Osteoblast (primary cell): Measurements from ENCODE around the gene HSBP1L1. TPM values are rescaled to one million over a fixed set of nuclear protein-coding genes. Genes with fewer than 3 reads are reported as not detected.

Source experiments
- DNase-seq: peaks from one replicate; pipeline ENCODE4 v3.0.0; 2011; ENCODE audit warnings: low spot score, mixed read lengths; ENCODE audit not compliant: insufficient read length; ENCODE audit errors: missing footprints
- H2AFZ ChIP-seq: 2 replicates; pipeline ENCODE4 v1.6.0; 2011; ENCODE audit warnings: mild to moderate bottlenecking, low read length
- H3K27ac ChIP-seq: 2 replicates; pipeline ENCODE4 v1.5.1; 2011; ENCODE audit warnings: mild to moderate bottlenecking, low read depth, low read length, moderate library complexity
- H3K27me3 ChIP-seq: 2 replicates; pipeline ENCODE4 v1.6.0; 2012; ENCODE audit warnings: mild to moderate bottlenecking, control low read depth, inconsistent platforms, low read length, moderate library complexity; ENCODE audit not compliant: insufficient read depth
- H3K36me3 ChIP-seq: 2 replicates; pipeline ENCODE4 v1.5.1; 2011; ENCODE audit warnings: mild to moderate bottlenecking, low read length, control low read depth, moderate library complexity; ENCODE audit not compliant: insufficient read depth
- H3K4me1 ChIP-seq: 2 replicates; pipeline ENCODE4 v1.5.1; 2011; ENCODE audit warnings: mild to moderate bottlenecking, low read length, control low read depth, moderate library complexity; ENCODE audit not compliant: insufficient read depth
- H3K4me2 ChIP-seq: 2 replicates; pipeline ENCODE4 v1.6.0; 2011; ENCODE audit warnings: mild to moderate bottlenecking, low read length; ENCODE audit not compliant: insufficient read depth
- H3K4me3 ChIP-seq: fragments of 200-600 bp; sonication (generic); 3 replicates; pipeline ENCODE4 v1.5.1; 2012; ENCODE audit warnings: mild to moderate bottlenecking, low read length, inconsistent platforms; ENCODE audit not compliant: insufficient read depth
- H3K79me2 ChIP-seq: 2 replicates; pipeline ENCODE4 v1.6.0; 2012; ENCODE audit warnings: mild to moderate bottlenecking, low read length, control low read depth, inconsistent platforms; ENCODE audit not compliant: insufficient read depth
- H3K9me3 ChIP-seq: 2 replicates; pipeline ENCODE4 v1.5.1; 2011; ENCODE audit warnings: low read depth, low read length, control low read depth
- H4K20me1 ChIP-seq: 2 replicates; pipeline ENCODE4 v1.6.0; 2012; ENCODE audit warnings: mild to moderate bottlenecking, low read length, control low read depth; ENCODE audit not compliant: insufficient read depth
- total RNA-seq: library from RNA; depleted of rRNA; stranded (reverse); fragments of >200 nt; gene quantifications from 2 replicates; pipeline ENCODE4 v1.2.3, GENCODE V29; 2012
- TF ChIP-seq, protein P1 (sequence below): IDR thresholded peaks from 2 replicates; pipeline ENCODE4 v1.5.1; 2011; ENCODE audit warnings: mild to moderate bottlenecking, low read depth, low read length, moderate library complexity; ENCODE audit errors: extremely low read depth

Gene HSBP1L1
- total RNA-seq, 1 donor: 9.4 TPM

GRCh38 chr18:79919089-79919488 is 45.4 kb upstream of the HSBP1L1 start:
- no peaks in the 10 kb centered on the region for H3K4me1 ChIP-seq
- peak; percentile 32 for DNase-seq
- H3K27ac ChIP-seq: no peak overlapping the region
- peaks cover 4% of the 10 kb centered on the region for H3K36me3 ChIP-seq
- H4K20me1 ChIP-seq: peaks cover 10% of the 10 kb centered on the region
- no peaks in the 10 kb centered on the region for H3K27me3 ChIP-seq
- TF ChIP-seq, protein P1, sequence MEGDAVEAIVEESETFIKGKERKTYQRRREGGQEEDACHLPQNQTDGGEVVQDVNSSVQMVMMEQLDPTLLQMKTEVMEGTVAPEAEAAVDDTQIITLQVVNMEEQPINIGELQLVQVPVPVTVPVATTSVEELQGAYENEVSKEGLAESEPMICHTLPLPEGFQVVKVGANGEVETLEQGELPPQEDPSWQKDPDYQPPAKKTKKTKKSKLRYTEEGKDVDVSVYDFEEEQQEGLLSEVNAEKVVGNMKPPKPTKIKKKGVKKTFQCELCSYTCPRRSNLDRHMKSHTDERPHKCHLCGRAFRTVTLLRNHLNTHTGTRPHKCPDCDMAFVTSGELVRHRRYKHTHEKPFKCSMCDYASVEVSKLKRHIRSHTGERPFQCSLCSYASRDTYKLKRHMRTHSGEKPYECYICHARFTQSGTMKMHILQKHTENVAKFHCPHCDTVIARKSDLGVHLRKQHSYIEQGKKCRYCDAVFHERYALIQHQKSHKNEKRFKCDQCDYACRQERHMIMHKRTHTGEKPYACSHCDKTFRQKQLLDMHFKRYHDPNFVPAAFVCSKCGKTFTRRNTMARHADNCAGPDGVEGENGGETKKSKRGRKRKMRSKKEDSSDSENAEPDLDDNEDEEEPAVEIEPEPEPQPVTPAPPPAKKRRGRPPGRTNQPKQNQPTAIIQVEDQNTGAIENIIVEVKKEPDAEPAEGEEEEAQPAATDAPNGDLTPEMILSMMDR: no peak
- H2AFZ ChIP-seq: no peak overlapping the region
- peaks cover 12% of the 10 kb centered on the region for H3K79me2 ChIP-seq
- no peak overlapping the region for H3K4me3 ChIP-seq
- H3K4me2 ChIP-seq: no peak overlapping the region
- H3K9me3 ChIP-seq: no peaks in the 10 kb centered on the region

- H3K27ac ChIP-seq: no peak overlapping the region
- DNase-seq: peak; percentile 60
- no peak overlapping the region for H2AFZ ChIP-seq
- H3K9me3 ChIP-seq: no peaks in the 10 kb centered on the region
- H3K27me3 ChIP-seq: no peaks in the 10 kb centered on the region
- H4K20me1 ChIP-seq: peaks cover 9% of the 10 kb centered on the region
- TF ChIP-seq, protein P1: no peak
- no peak overlapping the region for H3K4me2 ChIP-seq
- peaks cover 7% of the 10 kb centered on the region for H3K36me3 ChIP-seq
- peaks cover 18% of the 10 kb centered on the region for H3K79me2 ChIP-seq
- no peaks in the 10 kb centered on the region for H3K4me1 ChIP-seq
- H3K4me3 ChIP-seq: no peak overlapping the region
Measured at GRCh38 chr18:79921984-79922965, 42.2 kb upstream of the HSBP1L1 start.

DNA sequence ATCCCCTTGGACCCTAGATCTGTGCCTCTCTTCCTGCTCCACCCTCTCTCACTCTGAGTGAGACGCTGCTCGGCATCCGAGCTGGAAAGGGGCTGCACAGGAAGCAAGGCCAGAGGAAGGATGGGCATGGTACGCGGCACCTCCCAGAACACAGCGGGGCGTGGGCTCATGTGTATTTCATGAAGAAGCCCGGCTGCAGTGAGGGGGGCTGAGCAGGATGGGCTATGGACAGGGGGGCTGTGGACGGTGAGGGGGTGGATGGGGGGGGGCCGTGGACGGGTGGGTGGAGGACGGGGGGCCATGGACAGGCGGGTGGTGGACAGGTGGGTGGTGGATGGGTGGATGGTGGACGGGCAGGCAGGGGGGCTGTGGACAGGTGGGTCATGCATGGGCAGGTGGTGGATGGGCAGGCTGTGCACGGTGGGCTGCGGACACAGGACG is 41.5 kb upstream of the HSBP1L1 start:
- Histone ChIP-seq H3K79me2 (peaks cover 23% of the 10 kb centered on the region), H3K36me3 (peaks cover 7% of the 10 kb centered on the region), H3K4me2 (no peak overlapping the region), H2AFZ (no peak overlapping the region), H3K4me1 (no peaks in the 10 kb centered on the region), H3K4me3 (no peak overlapping the region), H4K20me1 (peaks cover 9% of the 10 kb centered on the region), H3K27ac (no peak overlapping the region), H3K9me3 (no peaks in the 10 kb centered on the region), H3K27me3 (no peaks in the 10 kb centered on the region)
- DNase-seq: peak; percentile 57
- TF ChIP-seq, protein P1: no peak

GRCh38 chr18:79923896-79924585 is 40.4 kb upstream of the HSBP1L1 start:
- no peak overlapping the region for H3K4me2 ChIP-seq
- TF ChIP-seq, protein P1: no peak
- no peak overlapping the region for H3K4me3 ChIP-seq
- H4K20me1 ChIP-seq: peaks cover 19% of the 10 kb centered on the region
- no peaks in the 10 kb centered on the region for H3K27me3 ChIP-seq
- no peak overlapping the region for H3K27ac ChIP-seq
- H3K4me1 ChIP-seq: no peaks in the 10 kb centered on the region
- H3K36me3 ChIP-seq: peaks cover 11% of the 10 kb centered on the region
- DNase-seq: peak; percentile 62
- H3K79me2 ChIP-seq: peaks cover 30% of the 10 kb centered on the region
- H2AFZ ChIP-seq: no peak overlapping the region
- peaks cover under 1% of the 10 kb centered on the region for H3K9me3 ChIP-seq
